LNCaP clone FGC (cell line): ENCODE data around the gene NOTCH1.

Experiments used
- DNase-seq: peaks from one replicate; pipeline ENCODE4 v3.0.0-alpha.2; 2011; ENCODE audit warnings: low read depth
- H3K4me3 ChIP-seq: 2 replicates; pipeline ENCODE4 v1.5.1; 2011; ENCODE audit warnings: mild to moderate bottlenecking, low read depth, low read length, control low read depth
- TF ChIP-seq, protein P1 (sequence below): IDR thresholded peaks from 2 replicates; pipeline ENCODE4 v1.5.1; 2012; ENCODE audit warnings: mild to moderate bottlenecking; ENCODE audit not compliant: control insufficient read depth, insufficient read depth; ENCODE audit errors: extremely low read depth

Gene NOTCH1

DNA sequence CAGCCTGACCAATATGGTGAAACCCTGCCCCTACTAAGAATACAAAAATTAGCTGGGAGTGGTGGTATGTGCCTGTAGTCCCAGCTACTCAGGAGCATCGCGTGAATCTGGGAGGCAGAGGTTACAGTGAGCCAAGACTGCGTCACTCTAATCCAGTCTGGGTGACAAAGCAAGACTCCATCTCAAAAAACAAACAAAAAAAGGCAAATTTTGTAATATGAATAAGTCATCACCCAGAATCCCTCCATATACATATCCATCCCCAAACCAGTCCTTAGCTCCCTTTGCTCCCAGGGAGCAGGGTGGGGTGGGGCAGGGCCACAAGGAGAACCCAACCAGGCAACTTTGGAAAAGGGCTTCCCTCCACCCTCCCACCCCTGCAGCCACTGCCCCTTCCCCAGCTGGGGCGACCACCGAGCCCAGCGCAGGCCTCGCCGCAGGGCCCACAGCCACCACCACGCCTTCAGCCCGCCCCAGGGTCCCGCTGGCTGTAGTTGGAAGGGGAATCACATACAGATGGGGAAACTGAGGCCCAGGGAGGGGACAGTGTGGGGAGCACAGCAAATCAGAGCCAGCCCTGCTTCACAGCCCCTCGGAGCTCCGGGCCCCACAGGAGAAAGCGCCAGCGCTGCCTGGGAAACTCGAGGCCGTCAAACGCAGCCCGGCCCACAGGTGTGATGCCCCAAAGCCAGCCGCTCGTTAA is 7.8 kb downstream of the NOTCH1 start:
- H3K4me3 ChIP-seq = no peak overlapping the region
- TF ChIP-seq, protein P1, sequence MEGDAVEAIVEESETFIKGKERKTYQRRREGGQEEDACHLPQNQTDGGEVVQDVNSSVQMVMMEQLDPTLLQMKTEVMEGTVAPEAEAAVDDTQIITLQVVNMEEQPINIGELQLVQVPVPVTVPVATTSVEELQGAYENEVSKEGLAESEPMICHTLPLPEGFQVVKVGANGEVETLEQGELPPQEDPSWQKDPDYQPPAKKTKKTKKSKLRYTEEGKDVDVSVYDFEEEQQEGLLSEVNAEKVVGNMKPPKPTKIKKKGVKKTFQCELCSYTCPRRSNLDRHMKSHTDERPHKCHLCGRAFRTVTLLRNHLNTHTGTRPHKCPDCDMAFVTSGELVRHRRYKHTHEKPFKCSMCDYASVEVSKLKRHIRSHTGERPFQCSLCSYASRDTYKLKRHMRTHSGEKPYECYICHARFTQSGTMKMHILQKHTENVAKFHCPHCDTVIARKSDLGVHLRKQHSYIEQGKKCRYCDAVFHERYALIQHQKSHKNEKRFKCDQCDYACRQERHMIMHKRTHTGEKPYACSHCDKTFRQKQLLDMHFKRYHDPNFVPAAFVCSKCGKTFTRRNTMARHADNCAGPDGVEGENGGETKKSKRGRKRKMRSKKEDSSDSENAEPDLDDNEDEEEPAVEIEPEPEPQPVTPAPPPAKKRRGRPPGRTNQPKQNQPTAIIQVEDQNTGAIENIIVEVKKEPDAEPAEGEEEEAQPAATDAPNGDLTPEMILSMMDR = no peak
- DNase-seq = no peak

DNA sequence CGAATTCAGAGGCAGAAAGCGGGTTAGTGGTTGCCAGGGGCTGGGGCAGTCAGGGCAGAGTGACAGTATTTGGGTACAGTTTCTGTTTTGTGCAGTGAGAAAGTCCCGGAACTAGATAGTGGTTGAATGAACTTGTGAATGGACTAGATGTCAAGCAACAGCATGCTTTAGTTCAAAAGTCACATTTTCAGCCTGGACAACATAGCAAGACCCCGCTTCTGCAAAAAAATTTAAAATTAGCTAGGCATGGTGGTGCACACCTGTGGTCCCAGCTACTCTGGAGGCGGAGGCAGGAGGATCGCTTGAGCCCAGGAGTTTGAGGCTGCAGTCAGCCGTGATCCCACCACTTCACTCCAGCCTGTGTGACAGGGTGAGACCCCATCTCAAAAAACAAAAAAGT is 8.4 kb downstream of the NOTCH1 start:
- DNase-seq = no peak
- H3K4me3 ChIP-seq = no peak overlapping the region
- TF ChIP-seq, protein P1 = no peak

DNA sequence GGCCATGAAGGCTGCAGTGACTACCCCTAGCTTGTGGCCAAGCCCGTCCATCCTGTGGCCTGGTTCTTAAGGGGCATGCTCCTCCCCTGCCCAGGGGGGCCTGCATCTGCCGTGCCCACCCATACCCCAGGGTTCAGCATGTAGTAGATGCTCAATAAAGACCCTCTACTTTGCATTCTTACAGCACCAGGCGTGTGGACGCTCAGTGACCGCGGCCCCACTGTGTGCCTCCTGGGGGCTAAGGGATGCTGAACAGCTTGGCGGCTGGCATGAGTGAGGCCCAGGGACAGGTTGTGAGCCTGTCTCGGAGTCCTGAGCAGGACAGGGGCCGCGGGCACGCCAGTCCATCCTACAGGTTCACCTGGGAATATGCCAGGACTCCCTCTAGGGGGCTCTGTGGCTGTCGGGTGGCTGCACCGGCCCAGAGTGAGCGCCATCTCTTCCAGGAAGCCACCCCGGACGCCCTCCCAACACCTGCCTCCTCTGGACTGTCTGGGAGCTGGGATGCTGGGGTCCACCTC is 9.1 kb downstream of the NOTCH1 start:
- no peak overlapping the region for H3K4me3 ChIP-seq
- DNase-seq = no peak
- TF ChIP-seq, protein P1 = no peak

DNA sequence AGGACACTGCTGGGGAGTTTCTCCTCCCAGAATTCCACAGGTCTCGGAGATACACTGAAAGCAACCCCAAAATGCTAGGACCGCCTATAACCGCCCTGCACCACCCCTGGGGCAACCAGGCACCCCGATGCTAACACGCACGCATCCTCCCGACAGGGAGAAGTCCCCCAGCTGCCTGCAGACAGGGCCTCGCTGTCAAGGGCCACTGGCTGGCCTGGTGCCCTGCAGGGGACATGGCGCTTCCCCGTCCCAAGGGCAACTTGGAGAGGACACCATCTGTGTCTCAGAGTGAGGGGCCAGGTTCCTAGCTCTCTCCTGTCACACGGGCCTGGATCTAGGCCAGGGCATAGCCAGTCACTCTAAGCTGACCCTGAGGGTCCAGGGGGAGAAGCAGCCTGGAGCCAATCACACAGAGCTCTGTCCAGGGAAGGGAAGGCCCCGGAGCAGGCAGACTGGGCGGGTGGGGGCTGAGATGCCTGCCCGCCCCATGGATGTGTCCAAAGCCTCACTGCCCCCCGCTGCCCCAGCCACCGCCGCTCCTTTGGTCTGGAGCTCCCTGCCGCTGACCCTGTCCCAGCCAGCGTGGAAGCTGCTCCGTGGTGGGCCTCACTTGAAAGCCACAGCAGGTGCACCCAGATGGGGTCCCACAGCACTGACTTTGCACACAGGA is 9.7 kb downstream of the NOTCH1 start:
- H3K4me3 ChIP-seq = no peak overlapping the region
- TF ChIP-seq, protein P1 = no peak
- DNase-seq = no peak

DNA sequence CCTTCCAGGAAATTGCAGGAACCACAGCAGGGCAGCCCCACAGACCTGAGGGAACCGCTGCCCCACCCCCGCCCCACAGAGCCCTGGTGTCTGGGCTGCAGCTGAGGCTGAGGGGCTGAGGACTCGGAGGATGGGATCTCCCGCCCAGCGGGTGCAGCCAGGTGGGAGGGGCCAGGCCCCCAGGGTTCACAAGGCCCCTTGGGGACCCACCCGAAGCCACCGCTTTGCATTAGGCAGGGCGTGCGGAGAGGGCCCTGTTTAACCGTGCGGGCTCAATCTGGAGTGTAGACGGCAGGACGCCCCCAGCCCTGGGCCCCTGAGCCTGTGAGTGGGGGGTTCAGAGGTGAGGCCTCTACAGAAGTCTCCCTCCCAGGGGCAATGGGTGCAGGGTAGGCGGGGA is 10.8 kb downstream of the NOTCH1 start:
- no peak for DNase-seq
- H3K4me3 ChIP-seq = no peak overlapping the region
- TF ChIP-seq, protein P1 = no peak

DNA sequence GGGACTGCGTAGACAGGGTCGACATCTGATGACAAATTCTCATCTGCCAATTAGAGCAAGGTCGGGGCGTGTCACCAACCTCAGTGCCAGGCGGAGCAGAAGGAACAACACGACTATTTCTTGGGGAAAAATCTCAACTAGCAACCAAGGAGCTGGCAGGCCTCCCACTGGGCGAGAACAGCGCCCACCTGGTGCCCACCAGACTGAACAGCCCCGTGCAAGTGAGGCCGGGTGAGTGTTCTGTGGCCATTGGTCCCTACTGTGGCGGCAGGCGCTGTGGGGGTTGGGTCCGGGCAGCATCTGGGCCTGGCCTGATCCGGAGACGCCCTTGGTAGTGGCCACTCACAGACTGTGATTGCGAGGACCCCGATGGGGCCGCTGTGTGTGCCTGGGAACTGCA is 11.5 kb downstream of the NOTCH1 start:
- no peak overlapping the region for H3K4me3 ChIP-seq
- TF ChIP-seq, protein P1 = no peak
- no peak for DNase-seq
